Measurements from ENCODE around the gene TECPR2.

TECPR2 gene

GRCh38 chr14:102387086-102387485, 24.3 kb downstream of the TECPR2 start:
- DNase-seq, result no peak

- no peak for DNase-seq
Measured at GRCh38 chr14:102389246-102389645, 26.5 kb downstream of the TECPR2 start.

- no peak for DNase-seq
Measured at GRCh38 chr14:102390064-102390855, 27.5 kb downstream of the TECPR2 start.

- DNase-seq, result no peak
Measured at GRCh38 chr14:102392506-102392905, 29.8 kb downstream of the TECPR2 start.

- no peak for DNase-seq
Measured at GRCh38 chr14:102394717-102395375, 32.1 kb downstream of the TECPR2 start.

GRCh38 chr14:102396521-102396920, 33.8 kb downstream of the TECPR2 start:
- no peak for DNase-seq

- no peak for DNase-seq
Measured at GRCh38 chr14:102403028-102403427, 40.3 kb downstream of the TECPR2 start.

- DNase-seq, result no peak
Measured at GRCh38 chr14:102407258-102407657, 44.5 kb downstream of the TECPR2 start.

- no peak for DNase-seq
Measured at GRCh38 chr14:102408724-102409123, 46.0 kb downstream of the TECPR2 start.

GRCh38 chr14:102415671-102416070, 52.9 kb downstream of the TECPR2 start:
- no peak for DNase-seq

- no peak for DNase-seq
Measured at GRCh38 chr14:102417001-102417431, 54.3 kb downstream of the TECPR2 start.

GRCh38 chr14:102417646-102418045, 54.9 kb downstream of the TECPR2 start:
- no peak for DNase-seq

GRCh38 chr14:102418169-102418852, 55.6 kb downstream of the TECPR2 start:
- DNase-seq, result no peak

GRCh38 chr14:102418853-102419240, 56.1 kb downstream of the TECPR2 start:
- DNase-seq, result no peak

- DNase-seq, result no peak
Measured at GRCh38 chr14:102419276-102419675, 56.5 kb downstream of the TECPR2 start.

- DNase-seq, result no peak
Measured at GRCh38 chr14:102419716-102420115, 57.0 kb downstream of the TECPR2 start.

- DNase-seq, result no peak
Measured at GRCh38 chr14:102421411-102422057, 58.8 kb downstream of the TECPR2 start.

- DNase-seq, result no peak
Measured at GRCh38 chr14:102424520-102424919, 61.8 kb downstream of the TECPR2 start.

- DNase-seq, result no peak
Measured at GRCh38 chr14:102424923-102425322, 62.2 kb downstream of the TECPR2 start.

- DNase-seq, result no peak
Measured at GRCh38 chr14:102426796-102427195, 64.1 kb downstream of the TECPR2 start.

- no peak for DNase-seq
Measured at GRCh38 chr14:102427642-102428041, 64.9 kb downstream of the TECPR2 start.

GRCh38 chr14:102430212-102430908, 67.6 kb downstream of the TECPR2 start:
- DNase-seq, result no peak

GRCh38 chr14:102431751-102432150, 69.0 kb downstream of the TECPR2 start:
- DNase-seq, result no peak
